Breast epithelium (tissue), 4 donors: ENCODE results near the gene BCL2L12. TPM values are rescaled to one million over a fixed set of nuclear protein-coding genes. Genes with fewer than 3 reads are reported as not detected.

Experiments
- DNase-seq, 2 donors: peaks; one replicate each; pipeline ENCODE4 v3.0.0-alpha.2; 2019; ENCODE audit warnings: low spot score in 2 of 2
- H3K27ac ChIP-seq, 2 donors: fragments of 200-600 bp; sonication (generic) in 1 of 2; one replicate each; pipeline ENCODE4 v1.5.1; 2016 to 2019; ENCODE audit warnings: mild to moderate bottlenecking in 1 of 2
- H3K27me3 ChIP-seq, 2 donors: fragments of 200-600 bp; sonication (generic) in 1 of 2; one replicate each; pipeline versions ENCODE4 v1.5.1 to v1.6.0; 2017 to 2019; ENCODE audit warnings: control low read depth in 1 of 2, mild to moderate bottlenecking in 1 of 2
- H3K36me3 ChIP-seq: fragments of 200-600 bp; one replicate; pipeline ENCODE4 v1.5.1; 2019
- H3K4me1 ChIP-seq, 2 donors: fragments of 200-600 bp; sonication (generic); one replicate each; pipeline ENCODE4 v1.5.1; 2016 to 2019; ENCODE audit warnings: control low read depth in 1 of 2
- H3K4me3 ChIP-seq, 3 donors: fragments of 200-600 bp; sonication (generic); 1 replicate in 2 of 3; 2 replicates in 1 of 3; pipeline ENCODE4 v1.5.1; 2016 to 2019; ENCODE audit warnings: mild to moderate bottlenecking in 3 of 3, moderate library complexity in 2 of 3
- H3K9me3 ChIP-seq, 2 donors: fragments of 200-600 bp; sonication (generic) in 1 of 2; one replicate each; pipeline ENCODE4 v1.5.1; 2016 to 2019; ENCODE audit warnings: control low read depth in 1 of 2
- CTCF ChIP-seq, 3 donors: fragments of 450-650 bp; IDR thresholded peaks; one replicate each; pipeline ENCODE4 v1.5.1; 2016 to 2017; ENCODE audit warnings: antibody characterized with exemption in 3 of 3, mild to moderate bottlenecking in 3 of 3, moderate library complexity in 3 of 3
- POLR2A ChIP-seq: fragments of 450-650 bp; IDR thresholded peaks from one replicate; pipeline ENCODE4 v1.6.1; 2016; ENCODE audit warnings: antibody characterized with exemption, mild to moderate bottlenecking, moderate library complexity
- POLR2AphosphoS5 ChIP-seq, 3 donors: sonication (generic); formaldehyde crosslinking; IDR thresholded peaks; one replicate each; pipeline ENCODE4 v1.6.1; 2017; ENCODE audit warnings: antibody characterized with exemption in 3 of 3
- intact Hi-C: fragments of 100-400 bp; cut with DNase I; formaldehyde crosslinking; loops from one replicate; pipeline ENCODE4 v1.15.1; 2023; ENCODE audit warnings: low total_unique reads
- total RNA-seq, 3 donors: library from RNA; depleted of rRNA; stranded (reverse); fragments of >200 nt; gene quantifications; one replicate each; pipeline ENCODE4 v1.1.0, GENCODE V29; 2016

The BCL2L12 gene
- total RNA-seq, 3 donors from 2014 or later, result 5.1 to 11.7 (median 8.5) TPM

DNA sequence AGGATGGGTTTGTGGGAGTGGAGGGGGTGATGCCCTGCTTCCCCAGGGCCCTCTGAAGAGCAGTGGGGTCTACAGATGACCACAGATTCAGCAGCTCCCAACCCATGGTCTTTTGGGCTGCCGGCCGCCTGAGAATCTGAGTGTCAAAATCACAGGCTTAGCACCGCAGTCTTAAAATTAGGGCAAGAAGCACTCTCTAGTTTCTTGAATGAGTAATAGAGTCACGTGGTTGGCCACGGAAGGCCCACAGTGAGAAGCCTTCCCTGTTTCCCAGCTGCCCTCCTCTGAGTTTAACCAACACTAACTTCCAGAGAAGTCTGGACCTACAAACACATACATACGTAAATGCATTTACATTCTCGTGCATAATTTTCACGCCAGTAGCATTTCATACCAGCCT lies 16.5 kb downstream of the BCL2L12 start:
- H3K4me1 ChIP-seq, result peaks cover 11 to 12% of the 10 kb centered on the region in 2 donors
- TF ChIP-seq POLR2AphosphoS5 (IDR thresholded peaks at IDR 0.05), result no peak
- no peak for TF ChIP-seq CTCF (IDR thresholded peaks at IDR 0.05)
- TF ChIP-seq POLR2A, result no peak
- no peak for DNase-seq
- H3K27me3 ChIP-seq, result no peaks in the 10 kb centered on the region
- no peaks in the 10 kb centered on the region for H3K36me3 ChIP-seq
- H3K9me3 ChIP-seq, result no peaks in the 10 kb centered on the region
- no peak overlapping the region for H3K4me3 ChIP-seq
- H3K27ac ChIP-seq, result no peak overlapping the region
- intact Hi-C loops, result no loop called here

GRCh38 chr19:49683814-49684250 lies 18.1 kb downstream of the BCL2L12 start:
- no peak overlapping the region for H3K4me3 ChIP-seq
- no peak overlapping the region for H3K27ac ChIP-seq
- peaks cover 8 to 11% of the 10 kb centered on the region in 2 donors for H3K4me1 ChIP-seq
- TF ChIP-seq POLR2AphosphoS5 (IDR thresholded peaks at IDR 0.05) (no peak), POLR2A (no peak), CTCF (IDR thresholded peaks at IDR 0.05) (no peak)
- no peaks in the 10 kb centered on the region for H3K27me3 ChIP-seq
- intact Hi-C loops, result no loop called here
- no peaks in the 10 kb centered on the region for H3K36me3 ChIP-seq
- DNase-seq, result no peak
- no peaks in the 10 kb centered on the region for H3K9me3 ChIP-seq

DNA sequence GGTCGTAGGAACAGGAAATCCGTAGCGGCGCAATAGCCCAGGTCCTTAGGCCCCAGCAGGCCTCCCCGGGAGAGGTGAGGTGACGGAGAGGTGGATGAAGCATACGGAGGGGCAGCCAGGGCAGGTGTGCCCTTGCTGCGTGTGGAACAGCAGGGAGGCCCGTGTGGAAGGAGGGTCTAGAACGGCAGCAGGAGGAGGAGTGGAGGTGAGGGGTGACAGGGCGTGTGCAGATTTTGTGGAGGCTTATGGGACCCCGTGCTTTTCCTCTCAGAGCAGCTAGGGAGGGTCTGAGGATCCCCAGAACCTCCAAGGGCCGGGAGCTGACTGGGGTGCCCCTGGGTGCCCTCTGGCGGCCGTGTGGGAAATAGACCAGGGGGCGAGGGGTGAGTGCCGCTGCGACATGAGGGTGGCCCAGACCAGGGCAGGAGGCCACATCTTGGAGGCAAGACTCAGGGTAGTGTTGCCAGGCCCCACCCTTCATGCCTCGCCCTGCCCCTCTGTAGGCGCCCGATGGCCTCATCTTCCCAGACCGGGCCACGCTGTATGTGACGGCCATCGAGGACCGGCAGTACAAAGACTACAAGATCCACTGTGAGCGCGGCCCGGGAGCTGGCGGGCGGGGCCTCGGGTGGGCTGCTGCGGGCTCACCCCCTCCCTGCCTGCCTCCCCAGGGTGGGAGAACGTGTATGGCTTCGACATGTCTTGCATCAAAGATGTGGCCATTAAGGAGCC lies 18.7 kb downstream of the BCL2L12 start:
- H3K9me3 ChIP-seq, result no peaks in the 10 kb centered on the region
- no peak for DNase-seq
- H3K27me3 ChIP-seq, result no peaks in the 10 kb centered on the region
- peaks cover 5 to 14% of the 10 kb centered on the region in 2 donors for H3K4me1 ChIP-seq
- no peak for TF ChIP-seq POLR2AphosphoS5 (IDR thresholded peaks at IDR 0.05)
- TF ChIP-seq POLR2A, result no peak
- TF ChIP-seq CTCF (IDR thresholded peaks at IDR 0.05), result no peak
- no peak overlapping the region for H3K27ac ChIP-seq
- intact Hi-C loops, result no loop called here
- no peak overlapping the region for H3K4me3 ChIP-seq
- no peaks in the 10 kb centered on the region for H3K36me3 ChIP-seq

GRCh38 chr19:49684983-49685553 lies 19.3 kb downstream of the BCL2L12 start:
- Histone ChIP-seq H3K4me1 (peaks cover under 1 to 15% of the 10 kb centered on the region in 2 donors), H3K36me3 (no peaks in the 10 kb centered on the region), H3K4me3 (no peak overlapping the region), H3K27me3 (no peaks in the 10 kb centered on the region), H3K9me3 (no peaks in the 10 kb centered on the region), H3K27ac (no peak overlapping the region)
- no peak for TF ChIP-seq POLR2A
- no peak for TF ChIP-seq POLR2AphosphoS5 (IDR thresholded peaks at IDR 0.05)
- no peak for TF ChIP-seq CTCF (IDR thresholded peaks at IDR 0.05)
- no peak for DNase-seq
- intact Hi-C loops, result no loop called here

DNA sequence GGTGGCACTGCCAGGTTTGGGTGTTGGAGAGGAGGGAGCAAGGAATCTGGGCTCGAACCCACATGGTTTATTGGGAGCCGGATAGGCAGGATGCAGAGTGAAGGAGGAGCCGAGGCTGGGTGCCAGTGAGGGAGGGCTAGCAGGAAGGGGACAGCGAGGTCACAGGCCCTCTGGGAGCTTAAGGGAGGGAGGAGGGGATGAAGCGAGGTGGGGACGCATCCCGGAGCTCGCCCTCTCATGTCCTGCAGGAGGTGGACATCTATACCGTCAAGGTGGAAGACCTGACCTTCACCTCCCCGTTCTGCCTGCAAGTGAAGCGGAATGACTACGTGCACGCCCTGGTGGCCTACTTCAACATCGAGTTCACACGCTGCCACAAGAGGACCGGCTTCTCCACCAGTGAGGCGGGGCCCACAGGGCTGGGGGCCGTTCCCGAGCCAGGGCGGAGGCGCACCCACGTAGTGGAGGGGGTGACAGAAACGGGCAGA lies 20.2 kb downstream of the BCL2L12 start:
- TF ChIP-seq POLR2A, result no peak
- TF ChIP-seq CTCF (IDR thresholded peaks at IDR 0.05), result no peak
- TF ChIP-seq POLR2AphosphoS5 (IDR thresholded peaks at IDR 0.05), result no peak
- Histone ChIP-seq H3K9me3 (no peaks in the 10 kb centered on the region), H3K27ac (no peak overlapping the region), H3K36me3 (no peaks in the 10 kb centered on the region), H3K4me3 (no peak overlapping the region), H3K27me3 (no peaks in the 10 kb centered on the region), H3K4me1 (peaks cover 0 to 7% of the 10 kb centered on the region in 2 donors)
- no peak for DNase-seq
- intact Hi-C loops, result no loop called here
